HEK293 (cell line): ENCODE results near the gene PLEKHG4.

Experiments used
- BCL11A ChIP-seq: fragments of 450-650 bp; formaldehyde crosslinking; IDR thresholded peaks from 2 replicates; pipeline ENCODE4 v1.5.1; 2016; ENCODE audit warnings: low read depth, missing biosample characterization, missing genetic modification characterization
- GLI4 ChIP-seq: fragments of 450-650 bp; formaldehyde crosslinking; IDR thresholded peaks from 2 replicates; pipeline ENCODE4 v1.5.1; 2016; ENCODE audit warnings: missing biosample characterization, missing genetic modification characterization
- GLIS2 ChIP-seq: fragments of 450-650 bp; formaldehyde crosslinking; IDR thresholded peaks from 2 replicates; pipeline ENCODE4 v1.5.1; 2016; ENCODE audit warnings: missing biosample characterization, missing genetic modification characterization
- IKZF3 ChIP-seq: fragments of 450-650 bp; IDR thresholded peaks from 2 replicates; pipeline ENCODE4 v1.5.0; 2018; ENCODE audit warnings: missing biosample characterization, mild to moderate bottlenecking, missing genetic modification characterization, moderate library complexity
- ZBTB8A ChIP-seq: fragments of 450-650 bp; formaldehyde crosslinking; IDR thresholded peaks from 2 replicates; pipeline ENCODE4 v1.5.1; 2016; ENCODE audit warnings: missing biosample characterization, missing genetic modification characterization
- ZEB2 ChIP-seq: fragments of 450-650 bp; formaldehyde crosslinking; IDR thresholded peaks from 2 replicates; pipeline ENCODE4 v1.5.1; 2016; ENCODE audit warnings: missing biosample characterization, missing genetic modification characterization
- ZNF175 ChIP-seq: fragments of 450-650 bp; formaldehyde crosslinking; IDR thresholded peaks from 2 replicates; pipeline ENCODE4 v1.5.1; 2016; ENCODE audit warnings: missing biosample characterization, missing genetic modification characterization
- ZNF311 ChIP-seq: fragments of 450-650 bp; formaldehyde crosslinking; IDR thresholded peaks from 2 replicates; pipeline ENCODE4 v1.5.1; 2017; ENCODE audit warnings: missing biosample characterization, missing genetic modification characterization, borderline replicate concordance
- ZNF324 ChIP-seq: fragments of 450-650 bp; formaldehyde crosslinking; IDR thresholded peaks from 2 replicates; pipeline ENCODE4 v1.5.1; 2016; ENCODE audit warnings: missing biosample characterization, missing genetic modification characterization
- ZNF391 ChIP-seq: fragments of 450-650 bp; formaldehyde crosslinking; IDR thresholded peaks from 2 replicates; pipeline ENCODE4 v1.5.1; 2016; ENCODE audit warnings: low read depth, missing biosample characterization, missing genetic modification characterization, borderline replicate concordance
- ZNF521 ChIP-seq: fragments of 450-650 bp; formaldehyde crosslinking; IDR thresholded peaks from 2 replicates; pipeline ENCODE4 v1.5.1; 2017; ENCODE audit warnings: missing biosample characterization, mild to moderate bottlenecking, missing genetic modification characterization
- ZNF548 ChIP-seq: fragments of 450-650 bp; formaldehyde crosslinking; IDR thresholded peaks from 2 replicates; pipeline ENCODE4 v1.5.1; 2016; ENCODE audit warnings: missing biosample characterization, missing genetic modification characterization
- ZNF660 ChIP-seq: fragments of 450-650 bp; IDR thresholded peaks from 2 replicates; pipeline ENCODE4 v1.5.1; 2018; ENCODE audit warnings: missing biosample characterization, mild to moderate bottlenecking, missing genetic modification characterization
- ZNF785 ChIP-seq: fragments of 450-650 bp; formaldehyde crosslinking; IDR thresholded peaks from 2 replicates; pipeline ENCODE4 v1.5.1; 2016; ENCODE audit warnings: missing biosample characterization, missing genetic modification characterization
- TF ChIP-seq, protein P1 (sequence below): fragments of 450-650 bp; formaldehyde crosslinking; conservative IDR thresholded peaks from 2 replicates; pipeline ENCODE4 v1.5.1; 2016; ENCODE audit warnings: low read depth, missing biosample characterization, missing genetic modification characterization
- TF ChIP-seq, protein P2 (sequence below): fragments of 450-650 bp; formaldehyde crosslinking; IDR thresholded peaks from 2 replicates; pipeline ENCODE4 v1.5.1; 2016; ENCODE audit warnings: missing biosample characterization, missing genetic modification characterization
- TF ChIP-seq, protein P3 (sequence below): fragments of 450-650 bp; formaldehyde crosslinking; IDR thresholded peaks from 2 replicates; pipeline ENCODE4 v1.5.1; 2016; ENCODE audit warnings: missing biosample characterization, missing genetic modification characterization
- TF ChIP-seq, protein P4 (sequence below): fragments of 450-650 bp; formaldehyde crosslinking; IDR thresholded peaks from 2 replicates; pipeline ENCODE4 v1.5.1; 2016; ENCODE audit warnings: missing biosample characterization, missing genetic modification characterization
- TF ChIP-seq, protein P5 (sequence below): fragments of 450-650 bp; formaldehyde crosslinking; IDR thresholded peaks from 2 replicates; pipeline ENCODE4 v1.5.1; 2016; ENCODE audit warnings: missing biosample characterization, missing genetic modification characterization
- TF ChIP-seq, protein P6 (sequence below): fragments of 450-650 bp; formaldehyde crosslinking; IDR thresholded peaks from 2 replicates; pipeline ENCODE4 v1.5.1; 2017; ENCODE audit warnings: missing biosample characterization, mild to moderate bottlenecking, missing genetic modification characterization, moderate library complexity
- TF ChIP-seq, protein P7 (sequence below): fragments of 450-650 bp; formaldehyde crosslinking; IDR thresholded peaks from 2 replicates; pipeline ENCODE4 v1.5.1; 2016; ENCODE audit warnings: missing biosample characterization, missing genetic modification characterization

PLEKHG4 gene

DNA sequence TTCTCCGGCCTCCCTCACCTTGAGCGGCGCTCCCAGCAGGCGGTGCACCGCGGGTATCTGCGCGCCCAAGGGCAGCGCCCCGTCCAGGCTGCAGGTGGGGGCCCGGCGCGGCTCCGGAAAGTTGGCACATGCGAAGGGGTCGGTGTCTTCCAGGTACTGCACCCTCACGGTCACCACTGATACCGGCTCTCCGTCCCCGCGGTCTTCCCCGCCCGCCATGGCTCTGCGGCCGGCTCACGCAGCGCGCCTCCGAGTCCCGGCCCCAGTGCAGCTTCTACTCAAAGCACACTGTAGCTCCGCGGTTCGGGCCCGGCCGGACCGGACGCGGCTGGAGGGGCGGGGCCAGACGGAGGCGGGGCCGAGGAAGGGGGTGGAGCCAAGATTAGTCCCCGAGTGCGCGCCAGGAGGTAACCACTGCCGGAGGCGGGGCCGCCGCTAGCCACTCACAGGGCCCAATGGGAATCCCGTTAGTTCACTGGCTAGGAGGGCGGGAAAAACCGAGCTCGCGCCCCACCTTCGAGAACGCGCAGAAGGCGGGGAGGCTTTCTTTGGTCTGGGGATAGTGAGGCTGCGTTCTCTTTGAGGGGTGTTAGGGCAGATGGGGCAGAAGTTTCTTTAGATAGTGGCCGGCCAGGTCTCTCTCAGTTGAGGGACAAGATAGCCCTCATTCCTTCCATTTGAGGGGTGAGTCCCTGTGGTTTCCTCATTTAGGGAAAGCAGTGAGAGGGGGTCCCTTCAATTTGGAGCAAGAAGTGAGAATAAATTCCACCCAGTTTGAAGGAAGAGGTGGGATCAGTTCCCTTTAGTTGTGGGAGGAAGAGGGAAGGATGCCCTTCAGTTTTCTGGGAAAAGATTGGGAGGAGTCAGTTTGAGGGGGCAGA is 31.9 kb upstream of the PLEKHG4 start, which contains the start of gene FHOD1 (continued):
- peak; percentile 92 for TF ChIP-seq ZEB2 (tag by site-specific recombination)
- TF ChIP-seq, protein P1, sequence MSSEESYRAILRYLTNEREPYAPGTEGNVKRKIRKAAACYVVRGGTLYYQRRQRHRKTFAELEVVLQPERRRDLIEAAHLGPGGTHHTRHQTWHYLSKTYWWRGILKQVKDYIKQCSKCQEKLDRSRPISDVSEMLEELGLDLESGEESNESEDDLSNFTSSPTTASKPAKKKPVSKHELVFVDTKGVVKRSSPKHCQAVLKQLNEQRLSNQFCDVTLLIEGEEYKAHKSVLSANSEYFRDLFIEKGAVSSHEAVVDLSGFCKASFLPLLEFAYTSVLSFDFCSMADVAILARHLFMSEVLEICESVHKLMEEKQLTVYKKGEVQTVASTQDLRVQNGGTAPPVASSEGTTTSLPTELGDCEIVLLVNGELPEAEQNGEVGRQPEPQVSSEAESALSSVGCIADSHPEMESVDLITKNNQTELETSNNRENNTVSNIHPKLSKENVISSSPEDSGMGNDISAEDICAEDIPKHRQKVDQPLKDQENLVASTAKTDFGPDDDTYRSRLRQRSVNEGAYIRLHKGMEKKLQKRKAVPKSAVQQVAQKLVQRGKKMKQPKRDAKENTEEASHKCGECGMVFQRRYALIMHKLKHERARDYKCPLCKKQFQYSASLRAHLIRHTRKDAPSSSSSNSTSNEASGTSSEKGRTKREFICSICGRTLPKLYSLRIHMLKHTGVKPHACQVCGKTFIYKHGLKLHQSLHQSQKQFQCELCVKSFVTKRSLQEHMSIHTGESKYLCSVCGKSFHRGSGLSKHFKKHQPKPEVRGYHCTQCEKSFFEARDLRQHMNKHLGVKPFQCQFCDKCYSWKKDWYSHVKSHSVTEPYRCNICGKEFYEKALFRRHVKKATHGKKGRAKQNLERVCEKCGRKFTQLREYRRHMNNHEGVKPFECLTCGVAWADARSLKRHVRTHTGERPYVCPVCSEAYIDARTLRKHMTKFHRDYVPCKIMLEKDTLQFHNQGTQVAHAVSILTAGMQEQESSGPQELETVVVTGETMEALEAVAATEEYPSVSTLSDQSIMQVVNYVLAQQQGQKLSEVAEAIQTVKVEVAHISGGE = peak; percentile 62; the same call in 1 of the 2 replicates
- TF ChIP-seq GLI4 (tag by site-specific recombination) = no peak
- TF ChIP-seq IKZF3 (tag by site-specific recombination) = 0 out of 2 replicates have a peak, but pooled peaks have one; percentile 40
- TF ChIP-seq ZBTB8A (tag by site-specific recombination) = peak; percentile 44; the same call in 1 of the 2 replicates
- TF ChIP-seq BCL11A (tag by site-specific recombination) = peak; percentile 35; the same call in 1 of the 2 replicates
- TF ChIP-seq ZNF785 (tag by site-specific recombination) = no peak
- no peak for TF ChIP-seq ZNF548 (tag by site-specific recombination)
- TF ChIP-seq, protein P2, sequence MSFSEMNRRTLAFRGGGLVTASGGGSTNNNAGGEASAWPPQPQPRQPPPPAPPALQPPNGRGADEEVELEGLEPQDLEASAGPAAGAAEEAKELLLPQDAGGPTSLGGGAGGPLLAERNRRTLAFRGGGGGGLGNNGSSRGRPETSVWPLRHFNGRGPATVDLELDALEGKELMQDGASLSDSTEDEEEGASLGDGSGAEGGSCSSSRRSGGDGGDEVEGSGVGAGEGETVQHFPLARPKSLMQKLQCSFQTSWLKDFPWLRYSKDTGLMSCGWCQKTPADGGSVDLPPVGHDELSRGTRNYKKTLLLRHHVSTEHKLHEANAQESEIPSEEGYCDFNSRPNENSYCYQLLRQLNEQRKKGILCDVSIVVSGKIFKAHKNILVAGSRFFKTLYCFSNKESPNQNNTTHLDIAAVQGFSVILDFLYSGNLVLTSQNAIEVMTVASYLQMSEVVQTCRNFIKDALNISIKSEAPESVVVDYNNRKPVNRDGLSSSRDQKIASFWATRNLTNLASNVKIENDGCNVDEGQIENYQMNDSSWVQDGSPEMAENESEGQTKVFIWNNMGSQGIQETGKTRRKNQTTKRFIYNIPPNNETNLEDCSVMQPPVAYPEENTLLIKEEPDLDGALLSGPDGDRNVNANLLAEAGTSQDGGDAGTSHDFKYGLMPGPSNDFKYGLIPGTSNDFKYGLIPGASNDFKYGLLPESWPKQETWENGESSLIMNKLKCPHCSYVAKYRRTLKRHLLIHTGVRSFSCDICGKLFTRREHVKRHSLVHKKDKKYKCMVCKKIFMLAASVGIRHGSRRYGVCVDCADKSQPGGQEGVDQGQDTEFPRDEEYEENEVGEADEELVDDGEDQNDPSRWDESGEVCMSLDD = peak; percentile 93; the same call in 1 of the 2 replicates
- no peak for TF ChIP-seq ZNF521
- TF ChIP-seq, protein P3, sequence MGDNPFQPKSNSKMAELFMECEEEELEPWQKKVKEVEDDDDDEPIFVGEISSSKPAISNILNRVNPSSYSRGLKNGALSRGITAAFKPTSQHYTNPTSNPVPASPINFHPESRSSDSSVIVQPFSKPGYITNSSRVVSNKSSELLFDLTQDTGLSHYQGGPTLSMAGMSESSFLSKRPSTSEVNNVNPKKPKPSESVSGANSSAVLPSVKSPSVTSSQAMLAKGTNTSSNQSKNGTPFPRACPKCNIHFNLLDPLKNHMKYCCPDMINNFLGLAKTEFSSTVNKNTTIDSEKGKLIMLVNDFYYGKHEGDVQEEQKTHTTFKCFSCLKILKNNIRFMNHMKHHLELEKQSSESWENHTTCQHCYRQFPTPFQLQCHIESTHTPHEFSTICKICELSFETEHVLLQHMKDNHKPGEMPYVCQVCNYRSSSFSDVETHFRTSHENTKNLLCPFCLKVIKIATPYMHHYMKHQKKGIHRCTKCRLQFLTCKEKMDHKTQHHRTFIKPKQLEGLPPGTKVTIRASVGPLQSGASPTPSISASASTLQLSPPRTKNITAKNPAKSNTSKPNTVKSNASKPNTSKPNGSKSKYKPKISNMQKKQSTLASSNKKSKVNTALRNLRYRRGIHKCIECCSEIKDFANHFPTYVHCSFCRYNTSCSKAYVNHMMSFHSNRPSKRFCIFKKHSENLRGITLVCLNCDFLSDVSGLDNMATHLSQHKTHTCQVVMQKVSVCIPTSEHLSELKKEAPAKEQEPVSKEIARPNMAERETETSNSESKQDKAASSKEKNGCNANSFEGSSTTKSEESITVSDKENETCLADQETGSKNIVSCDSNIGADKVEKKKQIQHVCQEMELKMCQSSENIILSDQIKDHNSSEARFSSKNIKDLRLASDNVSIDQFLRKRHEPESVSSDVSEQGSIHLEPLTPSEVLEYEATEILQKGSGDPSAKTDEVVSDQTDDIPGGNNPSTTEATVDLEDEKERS (tag by site-specific recombination) = no peak
- TF ChIP-seq, protein P4, sequence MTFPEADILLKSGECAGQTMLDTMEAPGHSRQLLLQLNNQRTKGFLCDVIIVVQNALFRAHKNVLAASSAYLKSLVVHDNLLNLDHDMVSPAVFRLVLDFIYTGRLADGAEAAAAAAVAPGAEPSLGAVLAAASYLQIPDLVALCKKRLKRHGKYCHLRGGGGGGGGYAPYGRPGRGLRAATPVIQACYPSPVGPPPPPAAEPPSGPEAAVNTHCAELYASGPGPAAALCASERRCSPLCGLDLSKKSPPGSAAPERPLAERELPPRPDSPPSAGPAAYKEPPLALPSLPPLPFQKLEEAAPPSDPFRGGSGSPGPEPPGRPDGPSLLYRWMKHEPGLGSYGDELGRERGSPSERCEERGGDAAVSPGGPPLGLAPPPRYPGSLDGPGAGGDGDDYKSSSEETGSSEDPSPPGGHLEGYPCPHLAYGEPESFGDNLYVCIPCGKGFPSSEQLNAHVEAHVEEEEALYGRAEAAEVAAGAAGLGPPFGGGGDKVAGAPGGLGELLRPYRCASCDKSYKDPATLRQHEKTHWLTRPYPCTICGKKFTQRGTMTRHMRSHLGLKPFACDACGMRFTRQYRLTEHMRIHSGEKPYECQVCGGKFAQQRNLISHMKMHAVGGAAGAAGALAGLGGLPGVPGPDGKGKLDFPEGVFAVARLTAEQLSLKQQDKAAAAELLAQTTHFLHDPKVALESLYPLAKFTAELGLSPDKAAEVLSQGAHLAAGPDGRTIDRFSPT (tag by site-specific recombination) = peak; percentile 68; the same call in 1 of the 2 replicates
- TF ChIP-seq, protein P5, sequence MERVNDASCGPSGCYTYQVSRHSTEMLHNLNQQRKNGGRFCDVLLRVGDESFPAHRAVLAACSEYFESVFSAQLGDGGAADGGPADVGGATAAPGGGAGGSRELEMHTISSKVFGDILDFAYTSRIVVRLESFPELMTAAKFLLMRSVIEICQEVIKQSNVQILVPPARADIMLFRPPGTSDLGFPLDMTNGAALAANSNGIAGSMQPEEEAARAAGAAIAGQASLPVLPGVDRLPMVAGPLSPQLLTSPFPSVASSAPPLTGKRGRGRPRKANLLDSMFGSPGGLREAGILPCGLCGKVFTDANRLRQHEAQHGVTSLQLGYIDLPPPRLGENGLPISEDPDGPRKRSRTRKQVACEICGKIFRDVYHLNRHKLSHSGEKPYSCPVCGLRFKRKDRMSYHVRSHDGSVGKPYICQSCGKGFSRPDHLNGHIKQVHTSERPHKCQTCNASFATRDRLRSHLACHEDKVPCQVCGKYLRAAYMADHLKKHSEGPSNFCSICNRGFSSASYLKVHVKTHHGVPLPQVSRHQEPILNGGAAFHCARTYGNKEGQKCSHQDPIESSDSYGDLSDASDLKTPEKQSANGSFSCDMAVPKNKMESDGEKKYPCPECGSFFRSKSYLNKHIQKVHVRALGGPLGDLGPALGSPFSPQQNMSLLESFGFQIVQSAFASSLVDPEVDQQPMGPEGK (tag by site-specific recombination) = peak; percentile 56; the same call in 1 of the 2 replicates
- TF ChIP-seq, protein P6, sequence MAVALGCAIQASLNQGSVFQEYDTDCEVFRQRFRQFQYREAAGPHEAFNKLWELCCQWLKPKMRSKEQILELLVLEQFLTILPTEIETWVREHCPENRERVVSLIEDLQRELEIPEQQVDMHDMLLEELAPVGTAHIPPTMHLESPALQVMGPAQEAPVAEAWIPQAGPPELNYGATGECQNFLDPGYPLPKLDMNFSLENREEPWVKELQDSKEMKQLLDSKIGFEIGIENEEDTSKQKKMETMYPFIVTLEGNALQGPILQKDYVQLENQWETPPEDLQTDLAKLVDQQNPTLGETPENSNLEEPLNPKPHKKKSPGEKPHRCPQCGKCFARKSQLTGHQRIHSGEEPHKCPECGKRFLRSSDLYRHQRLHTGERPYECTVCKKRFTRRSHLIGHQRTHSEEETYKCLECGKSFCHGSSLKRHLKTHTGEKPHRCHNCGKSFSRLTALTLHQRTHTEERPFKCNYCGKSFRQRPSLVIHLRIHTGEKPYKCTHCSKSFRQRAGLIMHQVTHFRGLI (tag by site-specific recombination) = no peak
- TF ChIP-seq ZNF391 (tag by site-specific recombination) = 0 out of 2 replicates have a peak, but pooled peaks have one; percentile 45
- TF ChIP-seq ZNF175 (tag by site-specific recombination) = no peak
- TF ChIP-seq ZNF311 (tag by site-specific recombination) = no peak
- TF ChIP-seq, protein P7, sequence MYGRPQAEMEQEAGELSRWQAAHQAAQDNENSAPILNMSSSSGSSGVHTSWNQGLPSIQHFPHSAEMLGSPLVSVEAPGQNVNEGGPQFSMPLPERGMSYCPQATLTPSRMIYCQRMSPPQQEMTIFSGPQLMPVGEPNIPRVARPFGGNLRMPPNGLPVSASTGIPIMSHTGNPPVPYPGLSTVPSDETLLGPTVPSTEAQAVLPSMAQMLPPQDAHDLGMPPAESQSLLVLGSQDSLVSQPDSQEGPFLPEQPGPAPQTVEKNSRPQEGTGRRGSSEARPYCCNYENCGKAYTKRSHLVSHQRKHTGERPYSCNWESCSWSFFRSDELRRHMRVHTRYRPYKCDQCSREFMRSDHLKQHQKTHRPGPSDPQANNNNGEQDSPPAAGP (tag by site-specific recombination) = peak; percentile 80
- peak; percentile 42; the same call in 1 of the 2 replicates for TF ChIP-seq ZNF660 (tag by site-specific recombination)
- TF ChIP-seq ZNF324 (tag by site-specific recombination) = 0 out of 2 replicates have a peak, but pooled peaks have one; percentile 14
- TF ChIP-seq GLIS2 (tag by site-specific recombination) = peak; percentile 26; the same call in 1 of the 2 replicates
